Pancreas (tissue), 10 donors: Measurements from ENCODE around the gene IFNK. TPM values are rescaled to one million over a fixed set of nuclear protein-coding genes. Genes with fewer than 3 reads are reported as not detected.

Experiments
- ATAC-seq, 4 donors: fragments of 200-7000 bp; cut with Tn5 transposase; one replicate each; pipeline versions ENCODE4 v1.8.0 to v1.9.1; 2020; ENCODE audit warnings: mild to moderate bottlenecking in 4 of 4, moderate library complexity in 4 of 4
- DNase-seq, 6 donors: peaks; one replicate each; pipeline ENCODE4 v3.0.0-alpha.2; 2020
- FAIRE-seq: peaks from 2 replicates; lab custom pipeline; 2012; peaks lifted over from hg19 to GRCh38; lab: Jason Lieb, UNC
- H3K27ac ChIP-seq, 4 donors: fragments of 200-600 bp; sonication (generic); 1 replicate in 3 of 4; 2 replicates in 1 of 4; pipeline versions ENCODE4 v1.5.0 to v1.8.0; 2020
- H3K27me3 ChIP-seq, 4 donors: fragments of 200-600 bp; one replicate each; pipeline ENCODE4 v1.8.0; 2021
- H3K36me3 ChIP-seq, 3 donors: fragments of 200-600 bp; sonication (generic) in 1 of 3; one replicate each; pipeline versions ENCODE4 v1.5.0 to v1.8.0; 2020 to 2021
- H3K4me1 ChIP-seq, 3 donors: fragments of 200-600 bp; one replicate each; pipeline ENCODE4 v1.8.0; 2021
- H3K4me3 ChIP-seq, 4 donors: fragments of 200-600 bp; sonication (generic) in 2 of 4; one replicate each; pipeline versions ENCODE4 v1.5.0 to v1.8.0; 2020 to 2021
- H3K9me3 ChIP-seq, 4 donors: fragments of 200-600 bp; one replicate each; pipeline ENCODE4 v1.8.0; 2021
- CTCF ChIP-seq, 4 donors: fragments of 200-600 bp; sonication (generic) in 3 of 4; IDR thresholded peaks; one replicate each; pipeline versions ENCODE4 v1.5.0 to v1.8.0; 2021; ENCODE audit warnings: antibody characterized with exemption in 4 of 4
- WGBS, 2 donors: extraction: QIAGEN DNeasy Blood & Tissue Kit; methylation state at CpG; one replicate each; pipeline ENCODE4 v1.1.7; 2013; 5-methylcytosine and 5-hydroxymethylcytosine counted together
- intact Hi-C, 3 donors: fragments of 100-400 bp; cut with DNase I; formaldehyde crosslinking; loops; one replicate each; pipeline versions ENCODE4 v1.11.1 to v1.14.2; 2022
- polyA plus RNA-seq, 2 donors: library from polyadenylated mRNA; stranded (reverse); fragments of 200-250 nt; gene quantifications; one replicate each; pipeline ENCODE4 v1.2.3, GENCODE V29; 2013
- total RNA-seq, 6 donors: library from RNA; stranded (reverse); fragmentation: NEBNext Ultra II Directional in 4 of 6; extraction: Animal tissue kit (Norgen Biotek cat#: 25700) in 4 of 6; gene quantifications; one replicate each; pipeline versions ENCODE4 v1.2.1 to v1.2.4, GENCODE V29; 2021 to 2023
- donor health status: healthy with polysubstance abuse.
- donor health status: DM: no; HTN: no; CAD: no; lungs with moderate emphysema.
- donor health status: DM: no; HTN: no; CAD: no.
- donor health status: control.
- donor health status: control.
- donor health status: Bipolar disorder and iron deficiency.
- donor health status: DM: yes; HTN: yes; CAD: no.
- donor health status: DM: no; HTN: no; CAD: no.
- donor health status: DM: no; HTN: no; CAD: no.
- donor health status: DM: yes; HTN: yes; CAD: no.

The IFNK gene
- total and polyA plus RNA-seq, 8 donors = not detected

GRCh38 chr9:27518006-27518405, 6.1 kb upstream of the IFNK start:
- H3K9me3 ChIP-seq = no peaks in the 10 kb centered on the region
- 93 to 95% methylated on average over 2 of the region's 2 CpGs for WGBS, 2 donors
- H3K36me3 ChIP-seq = no peaks in the 10 kb centered on the region
- FAIRE-seq = no peak
- H3K4me3 ChIP-seq = no peak overlapping the region
- no peak overlapping the region for H3K27ac ChIP-seq
- H3K27me3 ChIP-seq = no peaks in the 10 kb centered on the region
- no peak for DNase-seq
- no peaks in the 10 kb centered on the region for H3K4me1 ChIP-seq
- intact Hi-C loops = loop anchor here in 1 of 3 donors (10.0 kb wide), 1 partner anchor 73 kb away; no protein-coding TSS in a partner anchor
- no peak for ATAC-seq
- no peak for TF ChIP-seq CTCF (IDR thresholded peaks at IDR 0.05)

- FAIRE-seq (no peak), DNase-seq (no peak), ATAC-seq (no peak)
- H3K27ac ChIP-seq = no peak overlapping the region
- H3K27me3 ChIP-seq = no peaks in the 10 kb centered on the region
- H3K36me3 ChIP-seq = no peaks in the 10 kb centered on the region
- WGBS, 2 donors = 91 to 92% methylated on average over 4 of the region's 4 CpGs
- no peaks in the 10 kb centered on the region for H3K9me3 ChIP-seq
- no peaks in the 10 kb centered on the region for H3K4me1 ChIP-seq
- TF ChIP-seq CTCF (IDR thresholded peaks at IDR 0.05) = no peak
- H3K4me3 ChIP-seq = no peak overlapping the region
- intact Hi-C loops = loop anchor here in 1 of 3 donors (10.0 kb wide), 1 partner anchor 74 kb away; no protein-coding TSS in a partner anchor
These were observed 5.3 kb upstream of the IFNK start for GRCh38 chr9:27518809-27519208.

- intact Hi-C loops = loop anchor here in 1 of 3 donors (10.0 kb wide), 1 partner anchor 75 kb away; no protein-coding TSS in a partner anchor
- DNase-seq (no peak), ATAC-seq (no peak), FAIRE-seq (no peak)
- Histone ChIP-seq H3K27me3 (no peaks in the 10 kb centered on the region), H3K4me1 (no peaks in the 10 kb centered on the region), H3K36me3 (no peaks in the 10 kb centered on the region), H3K4me3 (no peak overlapping the region), H3K9me3 (no peaks in the 10 kb centered on the region), H3K27ac (no peak overlapping the region)
- no peak for TF ChIP-seq CTCF (IDR thresholded peaks at IDR 0.05)
- 86 to 87% methylated on average over 10 of the region's 10 CpGs for WGBS, 2 donors
These were observed 4.3 kb upstream of the IFNK start for GRCh38 chr9:27519466-27520465.

- 81 to 83% methylated on average over 4 of the region's 4 CpGs for WGBS, 2 donors
- intact Hi-C loops = no loop called here
These were observed 3.1 kb upstream of the IFNK start for GRCh38 chr9:27520986-27521385.

More at GRCh38 chr9:27520986-27521385, 3.1 kb upstream of the IFNK start:
- DNase-seq = no peak
- H3K27me3 ChIP-seq = no peaks in the 10 kb centered on the region
- TF ChIP-seq CTCF (IDR thresholded peaks at IDR 0.05) = no peak
- H3K27ac ChIP-seq = no peak overlapping the region
- H3K4me1 ChIP-seq = peaks cover 0 to 3% (median 0%) of the 10 kb centered on the region in 3 donors
- no peak for ATAC-seq
- no peak overlapping the region for H3K4me3 ChIP-seq
- no peaks in the 10 kb centered on the region for H3K9me3 ChIP-seq
- no peak for FAIRE-seq
- H3K36me3 ChIP-seq = no peaks in the 10 kb centered on the region
